GM12878 (cell line): ENCODE measurements around the gene WBP2NL. TPM values are rescaled to one million over a fixed set of nuclear protein-coding genes. Genes with fewer than 3 reads are reported as not detected.

Experiments used
- ATAC-seq: fragments of 200-7000 bp; cut with Tn5 transposase; 3 replicates; pipeline ENCODE4 v1.9.1; 2020; ENCODE audit warnings: mild to moderate bottlenecking, moderate library complexity
- BruUV-seq: library from RNA; stranded (reverse); fragments of 400-500 nt; replicated peaks from 2 replicates; lab custom pipeline; 2021; lab: Mats Ljungman, UMichigan
- CTCF ChIA-PET: fragments of 300-600 bp; sonication (Branson Sonifier 250); formaldehyde crosslinking; extraction: SDS; loops from one replicate; lab custom pipeline; 2021; ENCODE audit warnings: inconsistent platforms; lab: Yijun Ruan, JAX
- POLR2A ChIA-PET: fragments of 350-600 bp; formaldehyde crosslinking; extraction: SDS; loops from one replicate; lab custom pipeline; 2021; ENCODE audit warnings: inconsistent platforms; lab: Charles Lee
- RAD21 ChIA-PET: fragments of 300-600 bp; sonication (Branson Sonifier 250); formaldehyde crosslinking; loops from one replicate; lab custom pipeline; 2023; ENCODE audit warnings: antibody characterized with exemption; ENCODE audit not compliant: unreplicated experiment; lab: Charles Lee
- SMC1A ChIA-PET: fragments of 300-600 bp; sonication (Branson Sonifier 250); formaldehyde crosslinking; loops from one replicate; lab custom pipeline; 2023; ENCODE audit not compliant: unreplicated experiment, uncharacterized antibody; lab: Charles Lee
- DNase-seq: peaks from one replicate; pipeline ENCODE4 v3.0.0-alpha.2; 2011; ENCODE audit warnings: low read depth, low spot score
- FAIRE-seq: peaks from 3 replicates; lab custom pipeline; 2011; peaks lifted over from hg19 to GRCh38; lab: Jason Lieb, UNC
- H2AFZ ChIP-seq: 2 replicates; pipeline ENCODE4 v1.6.0; 2011; ENCODE audit warnings: low read depth, low read length, control low read depth; ENCODE audit not compliant: control insufficient read depth
- H3K27ac ChIP-seq: 2 replicates; pipeline ENCODE4 v1.5.1; 2011; ENCODE audit warnings: control low read depth; ENCODE audit not compliant: control insufficient read depth, insufficient read depth
- H3K27me3 ChIP-seq, 2 experiments: replicated peaks in 1 of 2; 2 replicates each; pipeline versions ENCODE4 v1.6.0 to v1.6.1; 2011; ENCODE audit warnings: low read length in 1 of 2; ENCODE audit not compliant: control insufficient read depth in 2 of 2, insufficient read depth in 2 of 2
- H3K36me3 ChIP-seq, 2 experiments: 2 replicates each; pipeline ENCODE4 v1.5.1; 2011; ENCODE audit warnings: low read length in 1 of 2; ENCODE audit not compliant: control insufficient read depth in 2 of 2, insufficient read depth in 2 of 2
- H3K4me1 ChIP-seq: 2 replicates; pipeline ENCODE4 v1.6.1; 2011; ENCODE audit warnings: mild to moderate bottlenecking, low read length, moderate library complexity, mixed read lengths; ENCODE audit not compliant: control insufficient read depth, insufficient read depth
- H3K4me2 ChIP-seq: 2 replicates; pipeline ENCODE4 v1.6.0; 2011; ENCODE audit warnings: control low read depth; ENCODE audit not compliant: control insufficient read depth, insufficient read depth
- H3K4me3 ChIP-seq: fragments of 200-600 bp; sonication (generic); 2 replicates; pipeline ENCODE4 v1.5.1; 2016
- H3K79me2 ChIP-seq: 2 replicates; pipeline ENCODE4 v1.6.0; 2011; ENCODE audit warnings: low read length; ENCODE audit not compliant: control insufficient read depth, insufficient read depth
- H3K9ac ChIP-seq: 2 replicates; pipeline ENCODE4 v1.8.0; 2011; ENCODE audit warnings: low read length, control low read depth, mixed read lengths; ENCODE audit not compliant: control insufficient read depth, insufficient read depth
- H3K9me3 ChIP-seq: replicated peaks from 3 replicates; pipeline ENCODE4 v1.5.1; 2011; ENCODE audit warnings: mild to moderate bottlenecking, low read length; ENCODE audit not compliant: control insufficient read depth, insufficient read depth
- H4K20me1 ChIP-seq: 2 replicates; pipeline ENCODE4 v1.6.0; 2011; ENCODE audit not compliant: control insufficient read depth, insufficient read depth
- PRDM15 ChIP-seq: fragments of 450-650 bp; formaldehyde crosslinking; IDR thresholded peaks from 2 replicates; pipeline ENCODE4 v1.4.0; 2020; ENCODE audit warnings: mild to moderate bottlenecking, moderate library complexity
- TCF7 ChIP-seq: IDR thresholded peaks from 2 replicates; pipeline ENCODE4 v1.6.1; 2014; ENCODE audit warnings: antibody characterized with exemption, borderline replicate concordance
- WGBS: methylation state at CpG from one replicate; pipeline ENCODE4 v1.1.6; 2016; ENCODE audit warnings: low lambda C conversion rate; ENCODE audit not compliant: insufficient replicate concordance, insufficient coverage; ENCODE audit errors: missing lambda C conversion rate; 5-methylcytosine and 5-hydroxymethylcytosine counted together
- in situ Hi-C: fragments of 300-500 bp; cut with MboI; formaldehyde crosslinking; loops from 9 replicates; pipeline ENCODE4 v1.14.3; 2018; ENCODE audit warnings: mixed read lengths
- intact Hi-C: fragments of 100-400 bp; cut with micrococcal nuclease; formaldehyde crosslinking; loops from one replicate; pipeline ENCODE4 v1.14.2; 2022; ENCODE audit not compliant: unreplicated experiment
- polyA plus RNA-seq, 11 experiments: library from polyadenylated mRNA; depleted of rRNA in 4 of 11; unstranded in 6 of 11; stranded (reverse) in 5 of 11; fragments of >200 nt; fragmentation: Nextera tagmentation in 4 of 11; fragmentation: Illumina TruSeq in 1 of 11; extraction: Ambion mirVana in 4 of 11; extraction: Trizol in 1 of 11; gene quantifications; 1 replicate in 1 of 11; 2 replicates in 10 of 11; pipeline versions ENCODE4 v1.2.1 to v1.2.3, GENCODE V29; 2011 to 2016; ENCODE audit warnings: inconsistent platforms in 2 of 11, missing spikeins in 2 of 11, low read depth in 1 of 11
- total RNA-seq, 4 experiments: library from RNA; depleted of rRNA in 3 of 4; stranded (reverse); fragments of >200 nt in 3 of 4; fragmentation: Illumina TruSeq in 1 of 4; extraction: Trizol in 1 of 4; gene quantifications; 2 replicates each; pipeline versions ENCODE4 v1.2.1 to v1.2.3, GENCODE V29; 2013 to 2021

WBP2NL gene
- total and polyA plus RNA-seq, 10 of the 15 experiments (the other 5 are each of a cell fraction or from before 2014, with no cell fraction given): 0.46 to 1.9 (median 1.3) TPM

GRCh38 chr22:42021571-42021970, 23.0 kb downstream of the WBP2NL start:
- TF ChIP-seq TCF7: no peak
- no peak for TF ChIP-seq PRDM15 (CRISPR knock-in tag)
- FAIRE-seq (no peak), DNase-seq (no peak), ATAC-seq (no peak)
- in situ Hi-C loops: no loop called here
- Histone ChIP-seq H3K4me2 (no peak overlapping the region), H3K36me3 (no peaks in the 10 kb centered on the region), H3K79me2 (no peaks in the 10 kb centered on the region), H3K4me3 (no peak overlapping the region), H4K20me1 (no peaks in the 10 kb centered on the region), H3K9ac (no peak overlapping the region), H2AFZ (no peak overlapping the region), H3K27ac (no peak overlapping the region), H3K27me3 (no peaks in the 10 kb centered on the region), H3K4me1 (peaks cover 11% of the 10 kb centered on the region), H3K9me3 (no peaks in the 10 kb centered on the region)
- WGBS: 98% methylated on average over 2 of the region's 2 CpGs
- ChIA-PET CTCF (interaction anchor here (0.6 to 1.4 kb wide), 2 partner anchors 21 to 835 kb away, joined by 3 to 5 read pairs; no protein-coding TSS in a partner anchor), POLR2A (interaction anchor here (0.6 kb wide), 1 partner anchor 14 kb away, joined by 3 read pairs; no protein-coding TSS in a partner anchor), RAD21 (no interaction called here), SMC1A (no interaction called here)
- intact Hi-C loops: no loop called here
- no TSS peak for BruUV-seq
